Cardiac fibroblast (primary cell): ENCODE data around the gene NDUFB3.

Experiments
- DNase-seq, 2 donors: peaks; one replicate each; pipeline versions ENCODE4 v3.0.0 to v3.0.0-alpha.2; 2010; ENCODE audit warnings: low read depth in 2 of 2
- H3K4me3 ChIP-seq, 2 donors: replicated peaks in 1 of 2; 1 replicate in 1 of 2; 2 replicates in 1 of 2; pipeline ENCODE4 v1.5.1; 2011; ENCODE audit warnings: low read depth in 2 of 2, low read length in 2 of 2, mild to moderate bottlenecking in 2 of 2, moderate library complexity in 1 of 2
- TF ChIP-seq, protein P1 (sequence below): IDR thresholded peaks from one replicate; pipeline ENCODE4 v1.5.1; 2011; ENCODE audit warnings: low read depth, mild to moderate bottlenecking, low read length, inconsistent platforms

NDUFB3 gene

DNA sequence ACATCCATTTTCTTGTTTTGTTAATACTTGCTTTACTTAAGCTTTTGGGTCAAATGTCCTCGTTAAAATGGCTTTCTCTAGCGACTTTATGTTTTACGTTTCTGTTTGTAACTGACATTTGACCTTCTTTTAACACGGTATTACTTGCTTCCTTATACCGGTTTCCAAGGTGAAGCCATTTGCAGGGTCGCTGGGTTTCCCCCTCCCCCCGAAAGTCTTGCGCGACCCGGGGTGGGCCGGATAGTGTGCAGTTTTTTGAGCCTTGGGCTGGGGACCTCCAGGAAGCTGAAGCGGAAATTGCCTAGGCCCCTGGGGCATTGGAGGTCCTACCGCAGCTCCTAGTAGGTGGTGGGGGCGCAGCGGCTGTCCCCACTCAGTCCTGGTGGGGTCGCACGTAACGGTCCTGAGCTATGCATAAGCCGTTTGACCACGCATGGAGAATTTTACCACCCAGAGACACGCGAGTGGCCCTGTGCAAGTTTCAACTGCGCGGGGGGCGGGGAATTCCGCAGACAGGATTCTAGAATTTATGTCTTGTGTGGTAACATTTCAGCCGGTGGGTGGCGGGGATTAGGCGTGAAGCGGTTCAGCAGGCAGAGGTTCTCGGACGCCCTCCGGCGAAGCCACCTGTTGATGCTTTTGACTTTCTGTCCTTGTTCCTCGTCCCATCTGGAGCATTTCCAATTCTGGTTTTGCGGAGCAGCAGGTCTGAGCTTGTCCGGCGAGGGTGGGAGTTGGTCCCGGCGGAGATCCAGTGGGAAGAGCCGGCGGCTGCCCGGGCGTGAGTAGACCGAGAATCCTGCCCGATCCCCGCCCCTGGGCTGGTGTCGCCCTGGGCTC, 46.5 kb downstream of the NDUFB3 start:
- TF ChIP-seq, protein P1, sequence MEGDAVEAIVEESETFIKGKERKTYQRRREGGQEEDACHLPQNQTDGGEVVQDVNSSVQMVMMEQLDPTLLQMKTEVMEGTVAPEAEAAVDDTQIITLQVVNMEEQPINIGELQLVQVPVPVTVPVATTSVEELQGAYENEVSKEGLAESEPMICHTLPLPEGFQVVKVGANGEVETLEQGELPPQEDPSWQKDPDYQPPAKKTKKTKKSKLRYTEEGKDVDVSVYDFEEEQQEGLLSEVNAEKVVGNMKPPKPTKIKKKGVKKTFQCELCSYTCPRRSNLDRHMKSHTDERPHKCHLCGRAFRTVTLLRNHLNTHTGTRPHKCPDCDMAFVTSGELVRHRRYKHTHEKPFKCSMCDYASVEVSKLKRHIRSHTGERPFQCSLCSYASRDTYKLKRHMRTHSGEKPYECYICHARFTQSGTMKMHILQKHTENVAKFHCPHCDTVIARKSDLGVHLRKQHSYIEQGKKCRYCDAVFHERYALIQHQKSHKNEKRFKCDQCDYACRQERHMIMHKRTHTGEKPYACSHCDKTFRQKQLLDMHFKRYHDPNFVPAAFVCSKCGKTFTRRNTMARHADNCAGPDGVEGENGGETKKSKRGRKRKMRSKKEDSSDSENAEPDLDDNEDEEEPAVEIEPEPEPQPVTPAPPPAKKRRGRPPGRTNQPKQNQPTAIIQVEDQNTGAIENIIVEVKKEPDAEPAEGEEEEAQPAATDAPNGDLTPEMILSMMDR, result peak; percentile 48
- DNase-seq, result peak; percentile 89 to 90
- peak overlapping the region; percentile 76 to 79 for H3K4me3 ChIP-seq

DNA sequence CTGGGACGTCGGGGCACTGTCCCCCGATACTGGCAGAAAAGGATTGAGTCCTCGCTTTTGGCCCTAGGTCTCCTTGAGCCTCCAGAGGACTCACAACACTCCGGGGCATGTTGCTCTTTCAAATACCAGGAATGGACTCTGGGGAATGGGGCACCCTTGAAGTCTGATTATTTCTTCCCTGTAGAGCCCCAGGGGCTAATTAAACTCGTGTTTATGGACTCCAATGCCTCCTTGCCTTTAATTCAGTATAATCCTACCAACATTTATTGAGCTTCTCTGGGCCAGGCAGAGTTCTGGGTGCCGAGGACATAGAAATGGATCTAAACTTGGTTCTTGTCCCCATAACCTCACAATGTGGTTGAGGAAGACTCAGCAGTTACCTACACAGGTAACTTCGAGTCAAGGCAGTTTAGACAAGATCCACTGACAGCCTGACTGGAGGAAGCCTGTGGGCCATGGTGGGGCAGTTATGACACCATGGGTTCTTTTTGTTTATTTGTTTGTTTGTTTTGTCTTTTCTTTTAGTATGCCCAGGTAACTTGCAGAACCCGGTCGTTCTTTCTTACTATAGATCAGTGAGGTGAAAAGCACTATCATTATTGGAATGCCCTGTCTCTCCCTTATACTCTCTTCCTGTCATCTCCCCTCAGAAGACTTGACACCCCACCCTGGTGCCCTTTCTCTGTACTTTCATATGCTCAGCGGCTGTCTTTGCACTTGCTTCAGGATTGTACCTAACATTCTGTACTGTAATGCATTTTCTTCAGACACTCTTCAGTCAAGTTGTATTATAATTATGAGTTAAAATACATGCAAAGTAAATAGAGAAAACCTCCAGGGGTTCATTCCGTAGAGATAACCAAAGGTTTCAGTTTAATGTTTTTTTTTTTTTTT, 47.4 kb downstream of the NDUFB3 start:
- TF ChIP-seq, protein P1, result no peak
- peak; percentile 60 to 65 for DNase-seq
- H3K4me3 ChIP-seq, result peak overlapping the region; percentile 76 to 79

DNA sequence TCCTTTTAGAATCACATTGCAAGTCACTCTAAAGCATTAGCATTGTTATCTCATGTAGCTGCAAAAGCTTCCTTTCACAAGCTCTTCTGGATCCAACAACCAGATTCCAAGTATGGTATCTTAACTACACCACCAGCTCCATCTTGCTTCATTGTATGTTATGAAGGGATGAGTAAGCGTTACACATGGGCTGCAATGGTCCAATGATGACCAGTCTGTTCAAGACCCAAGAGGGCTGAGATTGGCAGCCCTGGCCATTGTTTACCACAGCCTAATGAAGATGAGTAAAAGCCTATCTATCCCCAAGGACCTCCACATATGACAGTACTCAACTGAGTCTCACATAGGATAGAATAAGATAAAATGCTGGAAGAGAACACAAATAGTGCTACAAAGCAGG, 50.5 kb downstream of the NDUFB3 start:
- TF ChIP-seq, protein P1, result no peak
- H3K4me3 ChIP-seq, result no peak overlapping the region
- peak; percentile 12 to 78 for DNase-seq

DNA sequence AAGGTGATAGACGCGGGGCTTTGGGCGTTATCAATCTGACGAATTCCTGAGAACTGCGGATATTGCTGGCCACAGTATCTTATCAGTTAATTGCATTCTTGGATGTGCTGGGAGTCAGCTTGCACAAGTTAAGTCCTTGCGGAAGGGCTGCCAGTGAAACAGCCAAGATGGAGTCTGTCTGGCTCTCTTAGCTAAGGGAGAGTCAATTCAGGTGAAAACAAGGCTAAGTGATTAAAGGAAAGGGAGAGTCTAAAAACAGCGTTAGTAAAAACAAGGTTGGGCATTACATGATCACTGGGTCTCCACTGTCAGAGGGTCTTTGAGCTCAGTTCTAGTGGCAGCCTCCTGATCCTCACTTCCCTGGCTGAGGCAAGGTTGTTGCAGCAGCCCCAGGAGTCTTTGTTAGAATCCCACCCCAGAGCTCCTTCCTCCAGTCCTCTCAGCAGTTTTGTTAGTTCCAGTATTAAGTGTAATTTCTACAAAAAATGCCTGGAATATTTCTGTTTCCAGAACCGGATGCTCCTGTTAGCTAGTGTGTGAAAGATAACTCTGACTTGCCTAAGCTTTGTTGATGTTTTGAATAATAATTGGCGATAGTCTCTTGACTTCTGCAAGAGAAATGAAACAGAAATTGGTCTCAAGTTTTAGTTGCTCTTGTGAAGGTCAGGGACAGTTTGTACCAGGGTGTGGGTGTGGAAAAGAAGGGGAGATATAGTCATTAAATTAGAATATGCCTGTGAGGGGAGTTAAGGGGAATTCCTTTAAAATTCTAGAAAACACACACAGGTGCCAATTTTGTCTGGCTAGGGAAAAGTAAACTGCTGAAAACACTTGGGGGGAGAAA, 54.7 kb downstream of the NDUFB3 start:
- peak; percentile 61 to 81 for DNase-seq
- no peak overlapping the region for H3K4me3 ChIP-seq
- TF ChIP-seq, protein P1, result no peak

DNA sequence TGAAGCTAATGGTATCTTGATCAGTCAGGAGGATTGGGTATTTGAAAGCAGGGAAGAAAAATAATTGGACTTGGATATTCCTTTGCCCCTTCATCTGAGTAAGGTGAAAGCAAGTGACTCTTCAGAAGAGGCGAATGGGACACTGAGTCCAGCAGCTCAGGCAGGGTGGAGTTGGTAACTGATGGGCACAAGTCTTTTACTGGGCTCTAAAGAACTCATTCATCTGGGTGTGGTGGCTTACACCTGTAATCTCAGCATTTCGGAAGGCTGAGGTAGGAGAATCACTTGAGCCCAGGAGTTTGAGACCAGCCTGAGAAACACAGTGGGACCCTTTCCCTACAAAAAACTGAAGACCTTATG, 55.3 kb downstream of the NDUFB3 start:
- TF ChIP-seq, protein P1, result no peak
- H3K4me3 ChIP-seq, result peak overlapping the region in 1 of 2 donors; percentile 14
- no peak for DNase-seq

DNA sequence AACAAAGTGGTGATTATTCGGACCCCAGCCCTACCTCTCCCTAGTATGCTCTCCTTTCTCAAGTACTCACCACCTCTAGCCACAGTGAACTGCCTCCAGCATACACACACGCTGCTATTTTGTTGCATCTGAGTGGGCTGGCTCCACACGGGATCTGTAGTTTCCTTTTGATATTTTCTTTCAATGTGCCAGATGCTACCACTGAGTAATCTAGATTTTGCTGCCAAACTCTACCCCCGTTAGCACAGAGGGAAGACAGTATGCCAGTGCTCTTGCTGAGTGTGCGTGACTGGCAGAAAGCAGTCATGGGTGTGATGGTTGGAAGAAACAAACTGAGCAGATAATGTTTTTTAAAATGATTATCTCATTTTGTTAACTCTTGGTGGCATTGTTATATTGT, 55.8 kb downstream of the NDUFB3 start:
- peak overlapping the region in 1 of 2 donors; percentile 14 for H3K4me3 ChIP-seq
- TF ChIP-seq, protein P1, result no peak
- peak; percentile 70 to 83 for DNase-seq
